ENCODE data around the gene TAF4B.

Gene TAF4B

GRCh38 chr18:26335571-26336487 lies 109.6 kb downstream of the TAF4B start:
- Histone ChIP-seq H3K27me3 (ENCODE audit: control insufficient read depth, insufficient read depth, low read length) (no peaks in the 10 kb centered on the region), H3K9ac (ENCODE audit: low read length) (no peak overlapping the region), H3K27ac (ENCODE audit: low read depth, low read length) (no peak overlapping the region), H3K9me3 (ENCODE audit: control insufficient read depth, insufficient read depth, low read depth, low read length) (no peaks in the 10 kb centered on the region), H3K4me3 (ENCODE audit: low read depth, low read length) (no peak overlapping the region), H3K4me1 (ENCODE audit: control insufficient read depth, insufficient read depth, low read length) (no peaks in the 10 kb centered on the region), H3K36me3 (ENCODE audit: control insufficient read depth, insufficient read depth, low read length) (peaks cover 14% of the 10 kb centered on the region)

GRCh38 chr18:26336572-26336971 lies 110.3 kb downstream of the TAF4B start:
- Histone ChIP-seq H3K4me1 (ENCODE audit: control insufficient read depth, insufficient read depth, low read length) (no peaks in the 10 kb centered on the region), H3K27ac (ENCODE audit: low read depth, low read length) (no peak overlapping the region), H3K9ac (ENCODE audit: low read length) (no peak overlapping the region), H3K4me3 (ENCODE audit: low read depth, low read length) (no peak overlapping the region), H3K36me3 (ENCODE audit: control insufficient read depth, insufficient read depth, low read length) (peaks cover 12% of the 10 kb centered on the region; the same call in 1 of the 2 replicates), H3K27me3 (ENCODE audit: control insufficient read depth, insufficient read depth, low read length) (no peaks in the 10 kb centered on the region), H3K9me3 (ENCODE audit: control insufficient read depth, insufficient read depth, low read depth, low read length) (no peaks in the 10 kb centered on the region)

- Histone ChIP-seq H3K36me3 (ENCODE audit: control insufficient read depth, insufficient read depth, low read length) (peaks cover 17% of the 10 kb centered on the region), H3K27ac (ENCODE audit: low read depth, low read length) (no peak overlapping the region), H3K9ac (ENCODE audit: low read length) (no peak overlapping the region), H3K4me3 (ENCODE audit: low read depth, low read length) (no peak overlapping the region), H3K27me3 (ENCODE audit: control insufficient read depth, insufficient read depth, low read length) (no peaks in the 10 kb centered on the region), H3K9me3 (ENCODE audit: control insufficient read depth, insufficient read depth, low read depth, low read length) (peaks cover 21% of the 10 kb centered on the region), H3K4me1 (ENCODE audit: control insufficient read depth, insufficient read depth, low read length) (no peaks in the 10 kb centered on the region; the same call in 1 of the 2 replicates)
Observed at GRCh38 chr18:26342646-26343045, 116.4 kb downstream of the TAF4B start.

- H3K27me3 ChIP-seq (ENCODE audit: control insufficient read depth, insufficient read depth, low read length) = no peaks in the 10 kb centered on the region
- H3K27ac ChIP-seq (ENCODE audit: low read depth, low read length) = no peak overlapping the region
- H3K9me3 ChIP-seq (ENCODE audit: control insufficient read depth, insufficient read depth, low read depth, low read length) = peaks cover 15% of the 10 kb centered on the region
- H3K4me1 ChIP-seq (ENCODE audit: control insufficient read depth, insufficient read depth, low read length) = no peaks in the 10 kb centered on the region
- no peaks in the 10 kb centered on the region for H3K36me3 ChIP-seq (ENCODE audit: control insufficient read depth, insufficient read depth, low read length)
- no peak overlapping the region for H3K9ac ChIP-seq (ENCODE audit: low read length)
- H3K4me3 ChIP-seq (ENCODE audit: low read depth, low read length) = no peak overlapping the region
Observed at GRCh38 chr18:26350961-26351360, 124.7 kb downstream of the TAF4B start.

GRCh38 chr18:26356045-26356785 lies 130.0 kb downstream of the TAF4B start:
- Histone ChIP-seq H3K4me3 (ENCODE audit: low read depth, low read length) (no peak overlapping the region), H3K9ac (ENCODE audit: low read length) (no peak overlapping the region), H3K27ac (ENCODE audit: low read depth, low read length) (no peak overlapping the region)

GRCh38 chr18:26357960-26358359 lies 131.7 kb downstream of the TAF4B start:
- Histone ChIP-seq H3K36me3 (ENCODE audit: control insufficient read depth, insufficient read depth, low read length) (peaks cover 2% of the 10 kb centered on the region; the same call in 1 of the 2 replicates), H3K4me3 (ENCODE audit: low read depth, low read length) (no peak overlapping the region), H3K27ac (ENCODE audit: low read depth, low read length) (no peak overlapping the region), H3K27me3 (ENCODE audit: control insufficient read depth, insufficient read depth, low read length) (no peaks in the 10 kb centered on the region), H3K4me1 (ENCODE audit: control insufficient read depth, insufficient read depth, low read length) (no peaks in the 10 kb centered on the region), H3K9me3 (ENCODE audit: control insufficient read depth, insufficient read depth, low read depth, low read length) (no peaks in the 10 kb centered on the region), H3K9ac (ENCODE audit: low read length) (no peak overlapping the region)

More at GRCh38 chr18:26356045-26356785, 130.0 kb downstream of the TAF4B start:
- peaks cover 2% of the 10 kb centered on the region; the same call in 1 of the 2 replicates for H3K36me3 ChIP-seq (ENCODE audit: control insufficient read depth, insufficient read depth, low read length)
- H3K9me3 ChIP-seq (ENCODE audit: control insufficient read depth, insufficient read depth, low read depth, low read length) = no peaks in the 10 kb centered on the region
- H3K4me1 ChIP-seq (ENCODE audit: control insufficient read depth, insufficient read depth, low read length) = no peaks in the 10 kb centered on the region
- H3K27me3 ChIP-seq (ENCODE audit: control insufficient read depth, insufficient read depth, low read length) = no peaks in the 10 kb centered on the region

- Histone ChIP-seq H3K4me1 (ENCODE audit: control insufficient read depth, insufficient read depth, low read length) (no peaks in the 10 kb centered on the region), H3K36me3 (ENCODE audit: control insufficient read depth, insufficient read depth, low read length) (peaks cover 2% of the 10 kb centered on the region; the same call in 1 of the 2 replicates), H3K9ac (ENCODE audit: low read length) (no peak overlapping the region), H3K9me3 (ENCODE audit: control insufficient read depth, insufficient read depth, low read depth, low read length) (no peaks in the 10 kb centered on the region), H3K27me3 (ENCODE audit: control insufficient read depth, insufficient read depth, low read length) (no peaks in the 10 kb centered on the region), H3K27ac (ENCODE audit: low read depth, low read length) (no peak overlapping the region), H3K4me3 (ENCODE audit: low read depth, low read length) (no peak overlapping the region)
Observed at GRCh38 chr18:26362021-26362420, 135.8 kb downstream of the TAF4B start.

GRCh38 chr18:26367425-26367824 lies 141.2 kb downstream of the TAF4B start:
- H3K9ac ChIP-seq (ENCODE audit: low read length) = no peak overlapping the region
- no peaks in the 10 kb centered on the region for H3K4me1 ChIP-seq (ENCODE audit: control insufficient read depth, insufficient read depth, low read length)
- H3K4me3 ChIP-seq (ENCODE audit: low read depth, low read length) = no peak overlapping the region

GRCh38 chr18:26370037-26370436 lies 143.8 kb downstream of the TAF4B start:
- Histone ChIP-seq H3K36me3 (ENCODE audit: control insufficient read depth, insufficient read depth, low read length) (no peaks in the 10 kb centered on the region), H3K9ac (ENCODE audit: low read length) (no peak overlapping the region), H3K27me3 (ENCODE audit: control insufficient read depth, insufficient read depth, low read length) (no peaks in the 10 kb centered on the region), H3K4me3 (ENCODE audit: low read depth, low read length) (no peak overlapping the region), H3K4me1 (ENCODE audit: control insufficient read depth, insufficient read depth, low read length) (no peaks in the 10 kb centered on the region), H3K27ac (ENCODE audit: low read depth, low read length) (no peak overlapping the region), H3K9me3 (ENCODE audit: control insufficient read depth, insufficient read depth, low read depth, low read length) (no peaks in the 10 kb centered on the region)

More at GRCh38 chr18:26367425-26367824, 141.2 kb downstream of the TAF4B start:
- H3K27ac ChIP-seq (ENCODE audit: low read depth, low read length) = no peak overlapping the region
- no peaks in the 10 kb centered on the region for H3K9me3 ChIP-seq (ENCODE audit: control insufficient read depth, insufficient read depth, low read depth, low read length)
- H3K27me3 ChIP-seq (ENCODE audit: control insufficient read depth, insufficient read depth, low read length) = no peaks in the 10 kb centered on the region
- H3K36me3 ChIP-seq (ENCODE audit: control insufficient read depth, insufficient read depth, low read length) = no peaks in the 10 kb centered on the region

- Histone ChIP-seq H3K9ac (ENCODE audit: low read length) (no peak overlapping the region), H3K27me3 (ENCODE audit: control insufficient read depth, insufficient read depth, low read length) (no peaks in the 10 kb centered on the region), H3K36me3 (ENCODE audit: control insufficient read depth, insufficient read depth, low read length) (no peaks in the 10 kb centered on the region)
Observed at GRCh38 chr18:26376105-26376504, 149.9 kb downstream of the TAF4B start.

GRCh38 chr18:26378701-26379100 lies 152.5 kb downstream of the TAF4B start:
- no peaks in the 10 kb centered on the region for H3K4me1 ChIP-seq (ENCODE audit: control insufficient read depth, insufficient read depth, low read length)
- H3K4me3 ChIP-seq (ENCODE audit: low read depth, low read length) = no peak overlapping the region
- H3K9me3 ChIP-seq (ENCODE audit: control insufficient read depth, insufficient read depth, low read depth, low read length) = no peaks in the 10 kb centered on the region
- H3K27ac ChIP-seq (ENCODE audit: low read depth, low read length) = no peak overlapping the region
- H3K36me3 ChIP-seq (ENCODE audit: control insufficient read depth, insufficient read depth, low read length) = no peaks in the 10 kb centered on the region
- H3K27me3 ChIP-seq (ENCODE audit: control insufficient read depth, insufficient read depth, low read length) = no peaks in the 10 kb centered on the region
- no peak overlapping the region for H3K9ac ChIP-seq (ENCODE audit: low read length)

More at GRCh38 chr18:26376105-26376504, 149.9 kb downstream of the TAF4B start:
- Histone ChIP-seq H3K9me3 (ENCODE audit: control insufficient read depth, insufficient read depth, low read depth, low read length) (no peaks in the 10 kb centered on the region), H3K27ac (ENCODE audit: low read depth, low read length) (no peak overlapping the region), H3K4me1 (ENCODE audit: control insufficient read depth, insufficient read depth, low read length) (no peaks in the 10 kb centered on the region), H3K4me3 (ENCODE audit: low read depth, low read length) (no peak overlapping the region)
